ENCODE results near the gene SWT1. TPM values are rescaled to one million over a fixed set of nuclear protein-coding genes. Genes with fewer than 3 reads are reported as not detected.
"Not testable (repeated sequence)": the region's sequence is repeated elsewhere in the genome, so short reads cannot be mapped to it uniquely, and the experiment has no call there.

The SWT1 gene
- total RNA-seq, 2 experiments from 2014 or later, result 3.0 to 3.3 TPM

DNA sequence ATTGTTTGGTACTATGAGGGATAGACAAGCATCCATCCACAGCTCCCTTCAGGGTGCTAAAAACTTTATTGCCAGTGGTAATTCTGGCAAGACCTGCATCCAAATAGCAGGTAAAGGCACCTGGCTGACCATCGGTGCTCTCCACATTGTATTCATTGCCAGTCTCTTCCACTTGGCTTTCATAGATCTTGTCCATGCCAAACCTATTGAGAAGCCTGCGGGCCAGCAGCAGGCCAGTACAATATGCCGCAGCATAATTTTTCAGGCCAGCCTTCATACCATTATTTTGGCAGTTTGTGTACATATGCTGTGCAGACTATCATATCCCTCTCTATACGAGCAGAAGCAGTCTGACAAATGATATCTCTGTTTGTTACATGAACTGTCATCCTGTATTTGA lies 70.2 kb downstream of the SWT1 start:
- Mint-ChIP-seq H3K36me3 (ENCODE audit: low read depth) (peaks cover 20% of the 10 kb centered on the region), H3K27me3 (no peaks in the 10 kb centered on the region), H3K4me3 (no peak overlapping the region), H3K27ac (no peak overlapping the region), H3K9me3 (ENCODE audit: low read depth) (peaks cover 2% of the 10 kb centered on the region), H3K4me1 (no peaks in the 10 kb centered on the region)
- CTCF ChIA-PET, result interaction anchor here (0.9 to 2.2 kb wide), 2 partner anchors 11 to 170 kb away, joined by 3 to 5 read pairs; no protein-coding TSS in a partner anchor
- intact Hi-C loops (cut with DNase I, micrococcal nuclease), result no loop called here
- POLR2A ChIA-PET, result no interaction called here
- no peak for DNase-seq
- ATAC-seq, result no peak

DNA sequence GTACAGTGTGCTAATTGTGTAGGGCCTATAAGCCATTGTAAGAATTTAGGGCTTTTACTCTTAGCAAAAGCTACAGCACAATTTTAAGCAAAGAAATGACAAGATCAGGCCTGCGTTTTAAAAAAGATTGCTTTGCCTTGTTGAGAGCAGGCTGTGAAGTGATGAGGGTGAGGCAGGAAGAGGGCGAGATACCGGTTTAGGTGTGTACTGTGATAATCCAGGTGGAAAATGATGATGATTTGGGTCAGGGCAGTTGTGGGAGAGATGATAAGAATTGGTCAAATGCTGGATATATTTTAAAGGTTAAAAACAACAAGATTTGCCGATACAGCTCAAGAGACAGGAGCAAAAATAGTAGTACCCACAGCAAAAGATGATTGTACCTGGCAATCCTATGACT lies 72.0 kb downstream of the SWT1 start:
- Mint-ChIP-seq H3K27ac (no peak overlapping the region), H3K4me3 (no peak overlapping the region), H3K27me3 (no peaks in the 10 kb centered on the region), H3K4me1 (no peaks in the 10 kb centered on the region), H3K9me3 (ENCODE audit: low read depth) (no peaks in the 10 kb centered on the region), H3K36me3 (ENCODE audit: low read depth) (peaks cover 7% of the 10 kb centered on the region)
- ChIA-PET CTCF (no interaction called here), POLR2A (no interaction called here)
- ATAC-seq (no peak), DNase-seq (no peak)
- intact Hi-C loops (cut with DNase I, micrococcal nuclease), result no loop called here

DNA sequence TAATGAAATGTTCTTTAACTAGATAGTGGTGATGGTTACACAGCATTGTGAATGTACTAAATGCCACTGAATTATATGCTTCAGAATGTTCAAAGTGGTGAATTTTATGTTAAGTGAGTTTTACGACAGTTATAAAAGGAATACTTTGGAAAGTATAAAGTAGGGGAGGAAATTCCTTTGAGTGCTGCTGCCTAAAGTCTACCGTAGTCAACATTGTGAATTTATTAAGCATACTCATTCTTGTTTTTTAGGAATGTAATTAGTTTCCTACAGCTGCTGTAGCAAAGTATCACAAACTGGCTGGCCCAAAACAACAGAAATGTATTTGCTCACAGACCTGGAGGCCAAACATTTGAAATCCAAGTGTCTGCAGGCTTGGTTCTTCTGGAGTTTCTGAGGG lies 73.0 kb downstream of the SWT1 start:
- ChIA-PET POLR2A (no interaction called here), CTCF (no interaction called here)
- no peaks in the 10 kb centered on the region for H3K36me3 Mint-ChIP-seq (ENCODE audit: low read depth)
- no peak overlapping the region for H3K4me3 Mint-ChIP-seq
- H3K27ac Mint-ChIP-seq, result no peak overlapping the region
- intact Hi-C loops (cut with DNase I, micrococcal nuclease), result no loop called here
- H3K9me3 Mint-ChIP-seq (ENCODE audit: low read depth), result no peaks in the 10 kb centered on the region
- H3K27me3 Mint-ChIP-seq, result no peaks in the 10 kb centered on the region
- no peak for DNase-seq
- ATAC-seq, result no peak
- no peaks in the 10 kb centered on the region for H3K4me1 Mint-ChIP-seq

DNA sequence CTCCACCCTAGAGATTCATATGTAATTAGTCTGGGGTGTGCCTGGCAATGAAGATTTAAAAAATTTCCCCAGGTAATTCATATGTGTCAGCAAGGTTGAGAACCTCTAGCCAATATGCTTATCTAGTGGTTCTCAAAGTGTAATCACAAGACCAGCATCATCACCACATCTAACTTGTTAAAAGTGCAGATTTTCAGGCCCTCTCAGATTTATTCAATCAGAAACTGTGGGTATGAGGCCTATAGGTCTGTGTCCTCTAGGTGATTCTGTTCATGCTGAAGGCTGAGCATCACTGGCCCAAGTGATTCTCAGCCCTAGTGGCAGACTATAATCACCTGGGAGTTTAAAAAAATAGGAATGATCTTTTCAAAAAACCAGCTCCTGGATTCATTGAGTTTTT lies 75.9 kb downstream of the SWT1 start:
- no peak overlapping the region for H3K4me3 Mint-ChIP-seq
- H3K27ac Mint-ChIP-seq, result no peak overlapping the region
- intact Hi-C loops (cut with DNase I, micrococcal nuclease), result no loop called here
- peaks cover 2% of the 10 kb centered on the region for H3K9me3 Mint-ChIP-seq (ENCODE audit: low read depth)
- DNase-seq (no peak), ATAC-seq (peak; percentile 36)
- no peaks in the 10 kb centered on the region for H3K4me1 Mint-ChIP-seq
- ChIA-PET CTCF (interaction anchor here (1.2 kb wide), 1 partner anchor 13 kb away, joined by 3 read pairs; no protein-coding TSS in a partner anchor), POLR2A (no interaction called here)
- H3K36me3 Mint-ChIP-seq (ENCODE audit: low read depth), result no peaks in the 10 kb centered on the region
- no peaks in the 10 kb centered on the region for H3K27me3 Mint-ChIP-seq

DNA sequence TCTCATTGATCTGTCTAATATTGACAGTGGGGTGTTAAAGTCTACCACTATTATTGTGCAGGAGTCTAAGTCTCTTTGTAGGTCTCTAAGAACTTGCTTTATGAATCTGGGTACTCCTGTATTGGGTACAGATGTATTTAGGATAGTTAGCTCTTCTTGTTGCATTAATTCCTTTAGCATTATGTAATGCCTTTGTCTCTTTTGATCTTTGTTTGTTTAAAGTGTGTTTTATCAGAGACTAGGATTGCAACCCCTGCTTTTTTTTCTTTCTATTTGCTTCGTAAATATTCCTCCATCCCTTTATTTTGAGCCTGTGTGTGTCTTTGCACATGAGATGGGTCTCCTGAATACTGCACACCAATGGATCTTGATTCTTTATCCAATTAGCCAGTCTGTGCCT lies 77.2 kb downstream of the SWT1 start:
- H3K4me3 Mint-ChIP-seq; H3K4me1 Mint-ChIP-seq; H3K27me3 Mint-ChIP-seq; DNase-seq; H3K36me3 Mint-ChIP-seq (ENCODE audit: low read depth); intact Hi-C loops (cut with DNase I, micrococcal nuclease); H3K27ac Mint-ChIP-seq; POLR2A ChIA-PET; H3K9me3 Mint-ChIP-seq (ENCODE audit: low read depth); CTCF ChIA-PET; ATAC-seq: not testable (repeated sequence)

DNA sequence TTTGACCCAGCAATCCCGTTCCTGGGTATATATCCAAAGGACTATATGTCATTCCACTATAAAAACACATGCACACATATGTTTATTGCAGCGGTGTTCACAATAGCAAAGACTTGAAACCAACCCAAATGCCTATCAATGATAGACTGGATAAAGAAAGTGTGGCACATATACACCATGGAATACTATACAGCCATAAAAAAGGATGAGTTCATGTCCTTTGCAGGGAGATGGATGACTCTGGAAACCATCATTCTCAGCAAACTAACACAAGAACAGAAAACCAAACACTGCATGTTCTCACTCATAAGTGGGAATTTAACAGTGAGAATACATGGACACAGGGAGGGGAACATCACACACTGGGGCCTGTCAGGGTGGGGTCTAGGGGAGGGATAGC lies 80.2 kb downstream of the SWT1 start:
- H3K9me3 Mint-ChIP-seq (ENCODE audit: low read depth); DNase-seq; POLR2A ChIA-PET; ATAC-seq; H3K4me3 Mint-ChIP-seq; H3K27me3 Mint-ChIP-seq; H3K36me3 Mint-ChIP-seq (ENCODE audit: low read depth); H3K27ac Mint-ChIP-seq: not testable (repeated sequence)
- H3K4me1 Mint-ChIP-seq, result peaks cover 29% of the 10 kb centered on the region
- CTCF ChIA-PET, result interaction anchor here (0.7 kb wide), 1 partner anchor 30 kb away, joined by 3 read pairs; no protein-coding TSS in a partner anchor
- intact Hi-C loops (cut with DNase I, micrococcal nuclease), result loop anchor here in 1 of 2 experiments (5.0 kb wide), 1 partner anchor 435 kb away; no protein-coding TSS in a partner anchor

DNA sequence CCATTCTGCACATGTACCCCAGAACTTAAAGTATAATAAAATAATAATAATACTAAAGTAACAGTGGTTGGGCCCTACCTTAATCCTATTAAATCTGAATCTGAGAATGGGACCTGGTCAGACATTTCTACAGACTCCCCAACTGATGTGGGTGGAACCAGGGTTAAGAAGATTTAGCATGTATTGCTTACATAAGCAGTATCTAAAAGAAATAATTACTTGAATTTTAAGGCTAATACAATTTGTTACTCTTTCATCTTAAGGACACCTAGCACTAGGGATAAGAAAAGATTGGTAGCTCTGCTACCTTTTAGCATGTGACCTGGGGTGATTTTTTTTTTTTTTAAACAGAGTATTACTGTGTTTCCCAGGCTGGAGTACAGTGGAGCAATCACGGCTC lies 80.7 kb downstream of the SWT1 start:
- DNase-seq (no peak), ATAC-seq (no peak)
- no peaks in the 10 kb centered on the region for H3K36me3 Mint-ChIP-seq (ENCODE audit: low read depth)
- H3K9me3 Mint-ChIP-seq (ENCODE audit: low read depth), result peaks cover 2% of the 10 kb centered on the region
- no peak overlapping the region for H3K27ac Mint-ChIP-seq
- ChIA-PET CTCF (interaction anchor here (0.7 to 2.0 kb wide), 4 partner anchors 9 to 440 kb away, joined by 3 to 7 read pairs (median 4); no protein-coding TSS in a partner anchor), POLR2A (no interaction called here)
- no peaks in the 10 kb centered on the region for H3K27me3 Mint-ChIP-seq
- intact Hi-C loops (cut with DNase I, micrococcal nuclease), result loop anchor here (2.0 to 5.0 kb wide), 2 partner anchors 435 to 443 kb away; no protein-coding TSS in a partner anchor
- H3K4me1 Mint-ChIP-seq, result peaks cover 29% of the 10 kb centered on the region
- no peak overlapping the region for H3K4me3 Mint-ChIP-seq

DNA sequence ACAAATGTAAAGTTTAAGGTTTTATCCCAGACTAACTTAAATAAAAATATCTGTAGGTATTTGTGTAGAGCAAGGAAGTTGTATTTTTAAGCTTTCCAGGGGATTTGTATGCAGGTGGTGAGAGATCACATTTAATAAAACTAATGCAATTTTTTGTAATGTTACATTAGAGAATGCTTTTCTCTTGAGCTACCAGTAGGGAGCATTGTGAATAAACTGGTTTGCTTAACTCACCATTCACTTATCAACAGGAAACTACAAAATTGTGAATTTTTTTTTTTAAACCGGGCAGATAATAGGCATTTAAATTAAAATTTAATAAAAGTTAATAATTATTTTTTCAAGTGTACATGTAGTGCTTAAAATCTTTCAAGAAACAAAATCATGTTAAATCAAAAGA lies 81.5 kb downstream of the SWT1 start:
- intact Hi-C loops (cut with DNase I, micrococcal nuclease), result loop anchor here (2.0 to 5.0 kb wide), 2 partner anchors 434 to 442 kb away; no protein-coding TSS in a partner anchor
- ATAC-seq (no peak), DNase-seq (no peak)
- POLR2A ChIA-PET, result interaction anchor here (0.7 kb wide), 1 partner anchor 1690 kb away, joined by 4 read pairs; no protein-coding TSS in a partner anchor
- H3K27ac Mint-ChIP-seq, result no peak overlapping the region
- no peaks in the 10 kb centered on the region for H3K36me3 Mint-ChIP-seq (ENCODE audit: low read depth)
- H3K27me3 Mint-ChIP-seq, result no peaks in the 10 kb centered on the region
- CTCF ChIA-PET, result interaction anchor here (0.5 to 2.0 kb wide), 17 partner anchors 9 to 646 kb away, joined by 3 to 12 read pairs (median 4); no protein-coding TSS in a partner anchor
- H3K4me3 Mint-ChIP-seq, result no peak overlapping the region
- peaks cover 2% of the 10 kb centered on the region for H3K9me3 Mint-ChIP-seq (ENCODE audit: low read depth)
- H3K4me1 Mint-ChIP-seq, result peaks cover 29% of the 10 kb centered on the region

DNA sequence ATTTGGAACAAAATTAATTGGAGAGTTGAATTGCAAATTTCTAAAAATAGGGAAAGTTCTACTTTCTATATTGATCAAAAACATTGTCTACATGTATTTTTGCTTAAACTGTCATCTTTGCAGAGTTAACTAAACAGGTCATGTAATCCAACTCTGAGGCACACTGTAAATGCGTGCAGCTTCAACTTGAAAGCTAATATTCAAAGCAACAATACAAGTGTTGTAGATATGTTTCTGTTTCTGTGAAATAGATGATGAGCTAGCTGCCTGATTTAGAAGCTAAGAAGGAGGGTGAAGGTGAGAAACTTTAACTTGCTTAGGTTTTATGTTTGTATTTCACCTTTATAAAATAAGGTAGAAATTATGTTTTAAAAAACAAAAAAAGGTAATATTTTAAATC lies 82.9 kb downstream of the SWT1 start:
- Mint-ChIP-seq H3K27ac (no peak overlapping the region), H3K4me3 (peak overlapping the region; percentile 29), H3K36me3 (ENCODE audit: low read depth) (no peaks in the 10 kb centered on the region), H3K27me3 (no peaks in the 10 kb centered on the region), H3K4me1 (peaks cover 34% of the 10 kb centered on the region), H3K9me3 (ENCODE audit: low read depth) (peaks cover 2% of the 10 kb centered on the region)
- ATAC-seq, result no peak
- DNase-seq, result no peak
- ChIA-PET POLR2A (interaction anchor here (1.0 kb wide), 1 partner anchor 77 kb away, joined by 3 read pairs; the partner anchor contains the start of gene IVNS1ABP), CTCF (interaction anchor here (0.7 to 2.0 kb wide), 7 partner anchors 7 to 441 kb away, joined by 3 to 9 read pairs (median 6); no protein-coding TSS in a partner anchor)
- intact Hi-C loops (cut with DNase I, micrococcal nuclease), result loop anchor here (2.0 to 5.0 kb wide), 3 partner anchors 432 to 442 kb away; no protein-coding TSS in a partner anchor

DNA sequence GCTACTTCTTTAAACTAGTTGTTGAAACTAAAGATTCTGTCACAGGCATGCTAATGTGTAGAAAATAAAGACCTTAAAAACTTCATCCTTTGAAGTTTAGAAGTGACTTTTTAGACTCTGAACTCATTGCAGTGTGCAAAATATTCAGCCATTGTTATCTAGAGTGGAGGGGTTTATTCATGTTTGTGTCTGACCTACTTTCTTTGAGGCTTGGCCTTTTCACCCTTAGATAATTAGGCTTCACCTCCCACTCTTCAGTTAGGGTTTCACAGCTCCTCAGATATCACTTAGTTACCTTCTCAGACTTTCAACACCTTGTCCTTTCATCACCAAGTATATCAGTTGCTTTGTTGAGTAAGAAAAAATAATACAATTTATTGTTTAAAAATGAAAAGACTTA lies 84.2 kb downstream of the SWT1 start:
- Mint-ChIP-seq H3K9me3 (ENCODE audit: low read depth) (peaks cover 2% of the 10 kb centered on the region), H3K4me3 (no peak overlapping the region), H3K27ac (no peak overlapping the region), H3K27me3 (no peaks in the 10 kb centered on the region), H3K36me3 (ENCODE audit: low read depth) (no peaks in the 10 kb centered on the region), H3K4me1 (peaks cover 34% of the 10 kb centered on the region)
- CTCF ChIA-PET, result interaction anchor here (1.5 to 1.8 kb wide), 2 partner anchors 429 to 439 kb away, joined by 7 to 9 read pairs; no protein-coding TSS in a partner anchor
- POLR2A ChIA-PET, result no interaction called here
- DNase-seq, result no peak
- intact Hi-C loops (cut with DNase I, micrococcal nuclease), result loop anchor here in 1 of 2 experiments (5.0 kb wide), 1 partner anchor 441 kb away; no protein-coding TSS in a partner anchor
- ATAC-seq, result no peak

DNA sequence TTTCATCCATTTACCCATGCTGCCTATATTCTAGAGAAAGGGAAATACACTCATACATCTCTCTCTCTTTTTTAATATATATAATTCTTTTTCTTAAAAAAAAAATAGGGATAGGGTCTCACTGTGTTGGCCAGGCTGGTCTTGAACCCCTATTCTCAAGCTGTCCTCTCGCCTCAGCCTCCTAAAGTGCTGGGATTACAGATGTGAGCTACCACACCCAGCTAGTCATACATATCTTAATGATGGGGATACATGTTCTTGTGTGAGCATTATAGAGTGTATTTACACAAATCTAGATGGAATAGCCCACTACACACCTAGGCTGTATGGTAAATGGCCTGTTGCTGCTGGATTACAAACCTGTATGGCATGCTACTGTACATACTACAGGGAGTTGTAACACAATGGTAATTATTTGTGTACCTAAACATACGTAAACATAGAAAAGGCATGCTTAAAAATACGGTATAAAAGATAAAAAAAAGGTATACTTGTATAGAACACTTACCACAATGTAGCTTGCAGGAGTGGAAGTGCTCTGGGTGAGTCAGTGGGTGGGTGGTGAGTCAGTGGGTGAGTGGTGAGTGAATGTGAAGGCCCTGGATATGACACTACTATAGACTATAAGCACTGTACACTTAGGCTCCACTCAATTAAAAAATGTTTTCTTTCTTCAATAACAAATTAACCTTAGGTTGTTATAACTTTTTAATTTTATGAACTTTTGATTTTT lies 87.2 kb downstream of the SWT1 start:
- CTCF ChIA-PET, result interaction anchor here (0.6 to 1.1 kb wide), 3 partner anchors 25 to 436 kb away, joined by 3 to 7 read pairs (median 3); no protein-coding TSS in a partner anchor
- Mint-ChIP-seq H3K27me3 (no peaks in the 10 kb centered on the region), H3K9me3 (ENCODE audit: low read depth) (no peaks in the 10 kb centered on the region), H3K27ac (no peak overlapping the region), H3K36me3 (ENCODE audit: low read depth) (no peaks in the 10 kb centered on the region), H3K4me3 (no peak overlapping the region), H3K4me1 (peaks cover 27% of the 10 kb centered on the region)
- intact Hi-C loops (cut with DNase I, micrococcal nuclease), result loop anchor here in 1 of 2 experiments (5.0 kb wide), 1 partner anchor 438 kb away; no protein-coding TSS in a partner anchor
- POLR2A ChIA-PET, result no interaction called here
- ATAC-seq (peak; percentile 99), DNase-seq (peak; percentile 76)
